ENCODE data around the gene CD69.

GRCh38 chr12:9758119-9758518 is 2.6 kb downstream of the CD69 start:
- TF ChIP-seq CSDC2 (CRISPR knock-in tag; IDR thresholded peaks at IDR 0.05) (no peak), PATZ1 (CRISPR knock-in tag; IDR thresholded peaks at IDR 0.05; ENCODE audit: borderline replicate concordance) (no peak), TCF4 (CRISPR knock-in tag; IDR thresholded peaks at IDR 0.05; ENCODE audit: borderline replicate concordance) (no peak), CREB5 (CRISPR knock-in tag; IDR thresholded peaks at IDR 0.05; ENCODE audit: low read depth) (no peak), BACH2 (CRISPR knock-in tag; IDR thresholded peaks at IDR 0.05; ENCODE audit: borderline replicate concordance) (no peak), CSRNP3 (CRISPR knock-in tag; IDR thresholded peaks at IDR 0.05) (no peak), RARB (CRISPR knock-in tag; IDR thresholded peaks at IDR 0.05) (no peak), TOX (CRISPR knock-in tag; IDR thresholded peaks at IDR 0.05; ENCODE audit: borderline replicate concordance) (no peak), ESRRG (CRISPR knock-in tag; IDR thresholded peaks at IDR 0.05) (no peak), ISL1 (CRISPR knock-in tag; IDR thresholded peaks at IDR 0.05) (no peak), ZNF565 (CRISPR knock-in tag; conservative IDR thresholded peaks at IDR 0.05; ENCODE audit: low read depth) (no peak), POU6F1 (CRISPR knock-in tag; IDR thresholded peaks at IDR 0.05; ENCODE audit: borderline replicate concordance, low read depth) (no peak), ZFP3 (CRISPR knock-in tag; IDR thresholded peaks at IDR 0.05) (no peak)

All from SK-N-SH treated with all-trans-retinoic acid at 6 μM for 48 hours (cell line).